Measurements from ENCODE around the gene C1orf232.

C1orf232 gene

GRCh38 chr1:26162220-26162709, 6.5 kb downstream of the C1orf232 start:
- Histone ChIP-seq H3K4me3 (ENCODE audit: low read length) (peak overlapping the region; percentile 62), H3K27me3 (ENCODE audit: insufficient read depth, low read length) (peaks cover 97% of the 10 kb centered on the region), H3K4me1 (ENCODE audit: insufficient read depth, low read length) (peaks cover 16% of the 10 kb centered on the region; the same call in 1 of the 2 replicates), H3K9me3 (ENCODE audit: insufficient read depth, low read depth, low read length) (no peaks in the 10 kb centered on the region), H3K27ac (ENCODE audit: low read length) (no peak overlapping the region), H3K36me3 (ENCODE audit: insufficient read depth, low read depth, low read length) (no peaks in the 10 kb centered on the region), H3K9ac (ENCODE audit: low read depth, low read length) (no peak overlapping the region)

GRCh38 chr1:26161415-26162219, 7.1 kb downstream of the C1orf232 start:
- Histone ChIP-seq H3K27ac (ENCODE audit: low read length) (no peak overlapping the region), H3K9me3 (ENCODE audit: insufficient read depth, low read depth, low read length) (no peaks in the 10 kb centered on the region), H3K27me3 (ENCODE audit: insufficient read depth, low read length) (peaks cover 98% of the 10 kb centered on the region), H3K36me3 (ENCODE audit: insufficient read depth, low read depth, low read length) (no peaks in the 10 kb centered on the region), H3K4me1 (ENCODE audit: insufficient read depth, low read length) (peaks cover 19% of the 10 kb centered on the region; the same call in 1 of the 2 replicates), H3K9ac (ENCODE audit: low read depth, low read length) (peak overlapping the region; percentile 68; the same call in 1 of the 2 replicates), H3K4me3 (ENCODE audit: low read length) (peak overlapping the region; percentile 62)

- peak overlapping the region; percentile 68; the same call in 1 of the 2 replicates for H3K9ac ChIP-seq (ENCODE audit: low read depth, low read length)
- H3K9me3 ChIP-seq (ENCODE audit: insufficient read depth, low read depth, low read length): no peaks in the 10 kb centered on the region
- H3K27ac ChIP-seq (ENCODE audit: low read length): no peak overlapping the region
- no peaks in the 10 kb centered on the region for H3K36me3 ChIP-seq (ENCODE audit: insufficient read depth, low read depth, low read length)
- H3K4me3 ChIP-seq (ENCODE audit: low read length): peak overlapping the region; percentile 62
- peaks cover 24% of the 10 kb centered on the region for H3K4me1 ChIP-seq (ENCODE audit: insufficient read depth, low read length)
- H3K27me3 ChIP-seq (ENCODE audit: insufficient read depth, low read length): peaks cover 100% of the 10 kb centered on the region
These were observed 8.0 kb downstream of the C1orf232 start for GRCh38 chr1:26160527-26161414.

GRCh38 chr1:26159743-26160039, 9.1 kb downstream of the C1orf232 start:
- Histone ChIP-seq H3K9ac (ENCODE audit: low read depth, low read length) (no peak overlapping the region), H3K4me3 (ENCODE audit: low read length) (no peak overlapping the region), H3K27me3 (ENCODE audit: insufficient read depth, low read length) (peaks cover 100% of the 10 kb centered on the region), H3K9me3 (ENCODE audit: insufficient read depth, low read depth, low read length) (no peaks in the 10 kb centered on the region), H3K27ac (ENCODE audit: low read length) (no peak overlapping the region), H3K4me1 (ENCODE audit: insufficient read depth, low read length) (peaks cover 24% of the 10 kb centered on the region), H3K36me3 (ENCODE audit: insufficient read depth, low read depth, low read length) (no peaks in the 10 kb centered on the region)

- peaks cover 29% of the 10 kb centered on the region for H3K4me1 ChIP-seq (ENCODE audit: insufficient read depth, low read length)
- H3K9me3 ChIP-seq (ENCODE audit: insufficient read depth, low read depth, low read length): no peaks in the 10 kb centered on the region
- peak within 1 kb of the TSS; percentile 49 for H3K4me3 ChIP-seq (ENCODE audit: low read length)
- no peaks in the 10 kb centered on the region for H3K36me3 ChIP-seq (ENCODE audit: insufficient read depth, low read depth, low read length)
- H3K27me3 ChIP-seq (ENCODE audit: insufficient read depth, low read length): peaks cover 100% of the 10 kb centered on the region
- H3K27ac ChIP-seq (ENCODE audit: low read length): no peak within 1 kb of the TSS
- H3K9ac ChIP-seq (ENCODE audit: low read depth, low read length): no peak within 1 kb of the TSS
These were observed 9.6 kb downstream of the C1orf232 start, which contains the start of gene FAM110D for GRCh38 chr1:26158908-26159742. Gene FAM110D, plus strand, starts transcription at chr1:26159079. Its CDS starts 2,213 bp downstream, at chr1:26161292.

GRCh38 chr1:26158271-26158907, 10.4 kb downstream of the C1orf232 start:
- Histone ChIP-seq H3K9me3 (ENCODE audit: insufficient read depth, low read depth, low read length) (no peaks in the 10 kb centered on the region), H3K9ac (ENCODE audit: low read depth, low read length) (no peak overlapping the region), H3K27me3 (ENCODE audit: insufficient read depth, low read length) (peaks cover 100% of the 10 kb centered on the region), H3K36me3 (ENCODE audit: insufficient read depth, low read depth, low read length) (no peaks in the 10 kb centered on the region), H3K27ac (ENCODE audit: low read length) (no peak overlapping the region), H3K4me1 (ENCODE audit: insufficient read depth, low read length) (peaks cover 30% of the 10 kb centered on the region), H3K4me3 (ENCODE audit: low read length) (no peak overlapping the region)

- Histone ChIP-seq H3K9me3 (ENCODE audit: insufficient read depth, low read depth, low read length) (no peaks in the 10 kb centered on the region), H3K9ac (ENCODE audit: low read depth, low read length) (no peak overlapping the region; the same call in 1 of the 2 replicates), H3K27ac (ENCODE audit: low read length) (no peak overlapping the region), H3K36me3 (ENCODE audit: insufficient read depth, low read depth, low read length) (no peaks in the 10 kb centered on the region), H3K4me1 (ENCODE audit: insufficient read depth, low read length) (peaks cover 30% of the 10 kb centered on the region), H3K27me3 (ENCODE audit: insufficient read depth, low read length) (peaks cover 96% of the 10 kb centered on the region), H3K4me3 (ENCODE audit: low read length) (peak overlapping the region; percentile 61)
These were observed 12.3 kb downstream of the C1orf232 start for GRCh38 chr1:26156285-26157038.

GRCh38 chr1:26155370-26156284, 13.1 kb downstream of the C1orf232 start:
- Histone ChIP-seq H3K27ac (ENCODE audit: low read length) (no peak overlapping the region), H3K36me3 (ENCODE audit: insufficient read depth, low read depth, low read length) (no peaks in the 10 kb centered on the region), H3K9ac (ENCODE audit: low read depth, low read length) (no peak overlapping the region), H3K27me3 (ENCODE audit: insufficient read depth, low read length) (peaks cover 94% of the 10 kb centered on the region), H3K4me1 (ENCODE audit: insufficient read depth, low read length) (peaks cover 30% of the 10 kb centered on the region), H3K9me3 (ENCODE audit: insufficient read depth, low read depth, low read length) (no peaks in the 10 kb centered on the region), H3K4me3 (ENCODE audit: low read length) (peak overlapping the region; percentile 61)

GRCh38 chr1:26154750-26155149, 14.0 kb downstream of the C1orf232 start:
- Histone ChIP-seq H3K27me3 (ENCODE audit: insufficient read depth, low read length) (peaks cover 94% of the 10 kb centered on the region), H3K9me3 (ENCODE audit: insufficient read depth, low read depth, low read length) (no peaks in the 10 kb centered on the region), H3K4me1 (ENCODE audit: insufficient read depth, low read length) (peaks cover 30% of the 10 kb centered on the region), H3K9ac (ENCODE audit: low read depth, low read length) (no peak overlapping the region), H3K4me3 (ENCODE audit: low read length) (peak overlapping the region; percentile 61; the same call in 1 of the 2 replicates), H3K36me3 (ENCODE audit: insufficient read depth, low read depth, low read length) (no peaks in the 10 kb centered on the region), H3K27ac (ENCODE audit: low read length) (no peak overlapping the region)

Measured in iPS-20b (cell line).